ENCODE data around the gene CABP1.
A peak's percentile ranks its signal among the peaks of the same experiment; 100 is the strongest.
"Not testable (repeated sequence)": the region's sequence is repeated elsewhere in the genome, so short reads cannot be mapped to it uniquely, and the experiment has no call there.

The CABP1 gene

DNA sequence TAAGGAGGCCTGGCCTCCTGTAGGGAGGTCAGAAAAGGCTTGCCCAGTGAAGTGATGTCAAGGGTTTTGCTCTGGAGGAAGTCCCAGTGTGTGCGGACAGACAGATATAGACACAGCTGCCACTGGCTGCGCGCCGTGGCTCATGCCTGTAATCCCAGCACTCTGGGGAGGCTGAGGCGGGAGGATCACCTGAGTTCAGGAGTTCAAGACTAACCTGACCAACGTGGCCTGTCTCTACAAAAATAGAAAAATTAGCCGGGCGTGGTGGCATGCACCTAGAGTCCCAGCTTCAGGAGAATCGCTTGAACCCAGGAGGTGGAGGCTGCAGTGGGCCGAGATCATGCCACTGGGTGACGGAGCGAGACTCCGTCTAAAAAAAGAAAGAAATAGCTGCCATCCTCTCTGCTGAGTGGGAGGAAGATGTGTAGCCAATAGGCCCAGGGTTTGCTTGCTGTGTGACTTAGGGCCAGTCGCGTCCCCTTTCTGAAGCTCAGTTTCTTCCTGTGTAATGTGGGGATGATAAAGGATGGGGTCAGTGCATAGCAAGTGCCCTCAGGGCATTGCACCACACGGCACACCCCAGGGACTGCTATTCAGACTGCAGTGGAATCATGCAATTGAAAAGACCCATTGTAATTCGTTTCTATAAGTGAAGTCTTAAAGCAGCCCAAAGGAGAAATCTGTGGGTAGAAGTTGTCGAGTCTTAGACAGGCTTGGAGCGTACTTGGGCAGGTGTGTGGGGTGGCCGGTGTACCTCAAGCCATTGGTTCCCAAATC, 27.9 kb downstream of the CABP1 start:
- no peak for DNase-seq (ENCODE audit: low spot score)

DNA sequence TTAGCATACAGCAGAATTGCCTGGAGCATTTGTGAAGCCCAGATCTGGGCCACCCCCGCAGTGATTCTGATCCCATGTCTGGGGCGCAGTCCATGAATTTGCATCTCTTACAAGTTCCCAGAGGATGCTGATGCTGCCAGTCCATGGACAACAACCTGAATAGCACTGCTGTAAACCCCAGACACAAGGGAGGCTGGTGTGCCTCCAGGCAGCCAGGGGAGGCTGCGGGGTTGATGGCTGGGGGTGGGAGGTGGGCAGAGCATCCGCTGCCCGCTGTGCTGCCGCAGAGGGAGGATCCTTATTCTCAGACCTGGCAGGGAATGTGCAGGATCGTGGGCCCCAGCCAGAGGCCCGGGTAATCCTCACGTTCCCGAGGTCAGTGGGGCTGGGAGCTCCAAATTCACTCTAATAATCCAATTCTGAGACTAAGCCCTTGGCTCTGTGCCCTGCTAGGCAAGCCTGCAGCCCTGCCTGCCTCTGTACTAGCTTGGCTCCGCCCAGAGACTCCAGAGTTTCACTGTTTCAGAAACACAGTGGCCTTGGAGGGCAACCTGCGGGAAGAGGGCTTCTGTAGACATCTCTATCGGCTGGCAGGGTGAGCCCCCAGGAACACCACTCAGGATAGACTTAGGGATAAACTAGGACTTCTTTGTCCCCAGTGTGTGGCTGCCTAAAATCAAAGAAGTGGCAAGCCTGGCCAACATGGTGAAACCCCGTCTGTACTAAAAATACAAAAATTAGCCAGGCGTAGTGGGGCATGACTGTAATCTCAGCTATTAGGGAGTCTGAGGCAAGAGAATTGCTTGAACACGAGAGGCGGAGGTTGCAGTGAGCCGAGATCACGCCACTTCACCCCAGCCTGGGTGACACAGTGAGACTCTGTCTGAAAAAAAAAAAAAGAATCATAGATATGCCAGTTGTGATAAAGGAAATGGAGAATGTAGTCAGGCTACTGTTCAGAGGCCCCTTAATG, 28.7 kb downstream of the CABP1 start:
- DNase-seq (ENCODE audit: low spot score), result peak; percentile 68

DNA sequence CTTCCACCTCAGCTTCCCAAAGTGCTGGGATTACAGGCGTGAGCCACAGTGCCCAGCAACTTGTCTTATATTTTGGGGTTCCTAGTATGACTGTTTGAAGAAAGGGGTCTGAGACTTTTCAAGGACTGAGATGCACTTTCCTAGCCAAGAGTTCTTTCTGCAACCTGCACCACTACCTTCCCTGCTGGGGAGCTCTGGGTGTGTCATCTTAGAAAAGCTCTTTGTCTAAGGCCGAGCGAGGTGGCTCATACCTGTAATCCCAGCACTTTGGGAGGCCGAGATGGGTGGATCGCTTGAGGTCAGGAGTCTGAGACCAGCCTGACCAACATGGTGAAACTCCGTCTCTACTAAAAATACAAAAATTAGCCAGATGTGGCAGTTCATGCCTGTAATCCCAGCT, 29.8 kb downstream of the CABP1 start:
- DNase-seq (ENCODE audit: low spot score), result not testable (repeated sequence)

DNA sequence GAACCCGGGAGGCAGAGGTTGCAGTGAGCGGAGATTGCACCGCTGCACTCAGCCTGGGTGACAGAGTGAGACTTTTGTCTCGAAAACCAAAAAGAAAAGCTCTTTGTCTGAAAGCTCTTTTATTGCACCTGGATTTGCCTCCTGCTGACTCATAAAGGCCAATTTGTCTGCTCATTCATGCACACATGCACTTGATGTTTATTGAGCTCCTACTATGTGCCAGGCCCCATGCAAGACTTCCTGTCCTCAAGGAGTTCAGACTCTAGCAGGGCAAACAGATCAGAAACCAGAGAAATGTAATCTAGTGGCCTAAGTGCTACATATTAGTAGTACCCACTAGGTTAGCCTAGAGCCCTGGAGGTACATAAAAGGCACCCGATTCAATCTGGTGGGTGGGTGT, 30.2 kb downstream of the CABP1 start:
- peak; percentile 9 for DNase-seq (ENCODE audit: low spot score)

DNA sequence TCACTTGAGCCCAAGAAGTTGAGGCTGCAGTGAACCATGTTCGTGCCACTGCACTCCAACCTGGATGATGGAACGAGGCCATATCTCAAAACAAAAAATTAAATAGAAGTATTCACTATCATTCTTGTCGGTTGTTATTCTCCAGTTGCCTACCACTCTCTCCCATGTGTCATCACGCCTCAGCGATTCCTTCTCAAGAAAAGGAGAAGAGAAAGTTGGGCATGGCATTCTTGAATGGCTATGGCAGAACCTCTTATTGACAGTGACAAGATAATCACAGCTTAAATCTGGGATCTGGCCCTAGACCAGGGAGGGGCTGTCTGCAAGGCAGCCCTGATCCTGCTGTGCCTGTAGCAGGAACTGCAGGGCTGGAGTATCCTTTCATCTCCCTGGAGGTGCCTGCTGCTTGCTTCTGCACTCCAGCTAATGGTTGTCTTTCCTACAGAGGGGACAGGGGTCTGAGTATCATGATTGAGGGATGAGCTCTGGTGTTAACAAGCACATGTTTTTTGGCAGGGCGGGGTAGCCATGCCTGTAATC, 33.7 kb downstream of the CABP1 start:
- no peak for DNase-seq (ENCODE audit: low spot score)

DNA sequence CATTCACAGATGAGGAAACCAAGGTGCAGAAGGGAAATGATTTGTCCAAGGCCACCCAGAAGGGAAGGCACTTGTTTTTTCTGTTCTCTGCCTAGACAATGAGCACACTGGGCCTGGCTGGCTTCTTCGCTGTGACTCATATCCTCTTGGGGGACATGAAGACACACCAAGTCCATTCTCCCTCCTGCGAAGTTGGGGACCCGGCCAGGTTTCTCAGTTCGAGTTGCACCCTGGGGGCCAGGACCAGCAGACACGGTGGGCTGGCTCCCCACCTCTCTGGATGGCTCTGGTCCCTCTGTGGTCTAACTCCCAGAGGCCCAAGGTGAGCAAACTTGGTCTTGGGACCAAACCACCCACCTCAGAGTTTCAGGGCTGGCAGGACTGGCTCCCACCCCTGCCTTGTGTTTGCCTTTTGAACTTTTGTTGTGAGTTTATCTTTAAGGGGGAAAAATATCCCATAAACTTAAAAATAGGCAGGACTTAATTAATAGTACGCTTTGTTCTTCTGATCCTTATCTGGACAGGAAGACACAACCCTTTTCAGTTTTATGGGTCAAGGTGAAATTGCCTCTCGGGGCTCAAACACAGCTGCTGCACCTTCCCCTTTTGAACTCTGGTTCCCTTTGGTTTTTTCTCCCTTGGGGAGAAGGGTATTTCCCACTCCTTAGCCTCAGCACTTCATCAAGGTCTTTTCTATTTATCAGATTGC, 37.5 kb downstream of the CABP1 start:
- DNase-seq (ENCODE audit: low spot score), result peak; percentile 51

DNA sequence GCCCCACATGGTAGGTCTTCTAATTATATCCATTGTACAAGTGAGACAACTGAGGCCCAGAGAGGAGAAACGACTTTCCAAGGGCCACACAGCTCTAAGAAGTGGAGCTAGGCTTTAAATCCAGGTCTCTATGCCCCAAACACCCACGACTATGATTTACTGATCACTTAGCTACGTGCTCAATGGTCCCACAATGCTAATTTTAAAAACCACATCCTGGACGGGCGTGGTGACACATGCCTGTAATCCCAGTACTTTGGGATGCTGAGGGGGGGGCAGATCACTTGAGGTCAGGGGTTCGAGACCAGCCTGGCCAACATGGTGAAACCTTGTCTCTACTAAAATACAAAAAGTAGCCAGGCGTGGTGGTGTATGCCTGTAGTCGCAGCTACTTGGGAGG, 38.1 kb downstream of the CABP1 start:
- DNase-seq (ENCODE audit: low spot score), result peak; percentile 17

DNA sequence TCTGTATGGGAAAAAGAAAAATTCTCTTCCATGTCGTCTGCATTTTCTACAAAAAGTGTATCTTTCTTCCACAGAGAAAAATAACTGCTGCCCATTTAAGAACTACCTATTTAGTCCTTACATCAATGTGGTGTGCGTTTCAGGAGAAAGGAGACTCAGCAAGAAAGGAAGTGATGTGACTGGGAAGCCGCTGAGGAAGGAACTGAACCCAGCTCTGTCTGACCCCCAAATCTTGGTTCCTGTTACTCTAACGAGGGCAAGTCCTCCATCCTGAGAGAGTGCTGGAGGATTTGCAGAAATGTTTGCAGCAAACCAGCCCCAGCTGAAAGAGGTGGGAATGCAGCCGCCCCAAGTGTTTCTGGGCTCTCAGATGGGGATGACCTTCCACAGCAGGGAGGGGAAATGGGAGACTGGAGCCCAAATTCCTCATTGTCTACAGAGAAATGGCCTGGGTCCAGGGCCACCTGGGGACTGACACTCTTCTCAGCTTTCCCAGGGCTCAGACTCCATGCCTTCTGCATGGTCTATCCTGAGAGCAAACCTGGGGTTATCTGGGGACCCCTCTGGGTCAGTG, 39.8 kb downstream of the CABP1 start:
- DNase-seq (ENCODE audit: low spot score), result no peak

DNA sequence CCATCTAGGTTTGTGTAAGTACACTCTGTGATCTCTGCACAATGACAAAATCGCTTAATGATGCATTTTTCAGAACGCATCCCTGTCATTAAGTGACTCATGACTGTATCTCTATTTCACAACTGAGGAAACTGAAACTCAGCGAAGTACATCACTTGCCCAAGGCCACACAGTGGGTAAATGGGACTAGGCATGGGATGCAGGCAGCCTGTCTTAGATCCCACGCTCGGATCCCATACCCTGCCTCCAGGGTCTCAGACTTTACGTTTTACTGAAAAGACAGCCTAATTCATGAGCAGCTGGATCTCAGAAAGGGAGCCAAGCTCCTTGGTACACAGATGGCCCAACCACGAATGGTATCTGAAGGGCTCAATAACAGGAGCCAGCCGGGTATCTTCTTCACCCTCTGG, 44.1 kb downstream of the CABP1 start:
- peak; percentile 33 for DNase-seq (ENCODE audit: low spot score)

DNA sequence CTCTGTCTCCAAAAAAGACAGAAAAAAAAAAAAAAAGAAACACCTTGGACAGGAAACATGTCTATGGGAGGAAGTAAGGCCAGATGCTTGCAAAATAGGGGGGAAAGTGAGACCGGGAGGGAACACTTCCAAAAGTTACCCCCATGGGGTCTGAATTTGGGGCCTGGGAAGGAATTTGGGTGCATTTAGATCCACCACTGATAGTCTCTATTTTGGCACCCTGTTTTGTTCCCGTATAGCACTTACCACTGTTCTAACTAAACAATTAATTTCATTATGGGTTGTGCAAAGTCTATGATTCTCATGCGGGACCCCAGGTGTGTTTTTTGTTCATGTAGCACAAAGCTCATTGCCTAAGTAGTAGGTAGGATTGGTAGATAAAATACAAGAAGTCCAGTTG, 45.1 kb downstream of the CABP1 start:
- no peak for DNase-seq (ENCODE audit: low spot score)

DNA sequence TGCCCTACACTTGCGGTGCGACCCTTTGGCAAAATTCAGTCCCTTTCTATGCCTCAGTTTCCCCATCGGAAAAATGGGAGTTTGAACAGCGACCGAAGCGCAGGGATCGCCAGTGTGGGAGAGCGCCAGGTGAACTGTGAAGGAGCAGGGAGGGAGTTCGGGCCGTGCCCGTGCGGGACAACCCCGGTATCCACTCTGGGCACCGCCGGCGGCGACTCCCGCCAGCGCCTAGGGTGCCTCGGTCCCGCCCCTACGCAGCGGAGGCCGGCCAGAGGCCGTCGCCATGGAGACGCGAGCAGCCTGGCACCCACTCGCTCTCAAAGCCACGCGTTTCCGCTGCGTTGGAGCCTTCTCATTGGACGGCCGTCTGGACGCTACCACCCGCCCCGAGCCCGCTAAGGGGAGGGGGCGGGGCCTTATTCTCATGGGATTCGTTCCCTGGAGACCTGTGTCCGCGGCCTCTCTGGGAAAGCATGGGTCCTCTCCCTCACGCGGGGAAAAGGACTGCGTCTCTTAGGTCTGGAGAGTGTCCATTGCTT, 45.8 kb downstream of the CABP1 start:
- DNase-seq (ENCODE audit: low spot score), result peak; percentile 98

DNA sequence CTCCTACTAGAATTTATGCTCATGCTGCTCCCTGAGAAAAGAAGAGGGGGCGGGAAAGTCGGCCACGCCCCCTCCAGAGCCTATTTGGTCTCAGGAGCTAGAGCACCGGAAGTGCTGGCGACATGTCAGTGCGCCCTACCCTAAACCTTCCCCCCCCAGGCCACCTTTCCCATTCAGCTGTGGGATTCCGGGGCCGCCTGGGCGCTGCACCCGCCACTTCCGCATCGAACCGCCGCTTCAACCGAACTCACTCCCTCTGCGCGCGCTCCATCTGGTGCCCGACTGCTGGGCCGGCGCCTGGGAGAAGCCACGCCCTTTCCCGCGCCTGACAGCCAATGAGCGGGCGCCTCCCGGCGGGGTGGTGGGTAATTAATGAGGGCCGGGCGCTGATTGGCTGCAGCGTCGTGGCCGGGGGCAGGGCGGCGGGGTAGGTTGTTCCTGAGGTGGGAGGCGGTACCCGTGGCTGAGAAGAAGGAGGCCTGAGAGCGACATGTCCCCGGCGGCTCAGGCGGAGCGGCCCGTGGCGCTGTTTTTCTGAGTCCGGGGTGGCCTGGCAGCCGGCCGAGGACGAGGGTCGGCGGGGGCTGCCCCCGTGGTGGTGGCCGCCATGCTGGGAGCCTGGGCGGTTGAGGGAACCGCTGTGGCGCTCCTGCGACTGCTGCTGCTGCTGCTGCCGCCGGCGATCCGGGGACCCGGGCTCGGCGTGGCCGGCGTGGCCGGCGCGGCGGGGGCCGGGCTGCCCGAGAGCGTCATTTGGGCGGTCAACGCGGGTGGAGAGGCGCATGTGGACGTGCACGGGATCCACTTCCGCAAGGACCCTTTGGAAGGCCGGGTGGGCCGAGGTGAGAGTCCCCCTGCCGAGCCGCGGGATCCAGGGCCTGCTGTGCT, 46.5 kb downstream of the CABP1 start, which contains the start of gene MLEC:
TSS of gene MLEC (plus strand) at position 460 of the 888 bp plus-strand sequence. CDS start at position 608, 148 bp downstream.
- DNase-seq (ENCODE audit: low spot score), result peak; percentile 98

DNA sequence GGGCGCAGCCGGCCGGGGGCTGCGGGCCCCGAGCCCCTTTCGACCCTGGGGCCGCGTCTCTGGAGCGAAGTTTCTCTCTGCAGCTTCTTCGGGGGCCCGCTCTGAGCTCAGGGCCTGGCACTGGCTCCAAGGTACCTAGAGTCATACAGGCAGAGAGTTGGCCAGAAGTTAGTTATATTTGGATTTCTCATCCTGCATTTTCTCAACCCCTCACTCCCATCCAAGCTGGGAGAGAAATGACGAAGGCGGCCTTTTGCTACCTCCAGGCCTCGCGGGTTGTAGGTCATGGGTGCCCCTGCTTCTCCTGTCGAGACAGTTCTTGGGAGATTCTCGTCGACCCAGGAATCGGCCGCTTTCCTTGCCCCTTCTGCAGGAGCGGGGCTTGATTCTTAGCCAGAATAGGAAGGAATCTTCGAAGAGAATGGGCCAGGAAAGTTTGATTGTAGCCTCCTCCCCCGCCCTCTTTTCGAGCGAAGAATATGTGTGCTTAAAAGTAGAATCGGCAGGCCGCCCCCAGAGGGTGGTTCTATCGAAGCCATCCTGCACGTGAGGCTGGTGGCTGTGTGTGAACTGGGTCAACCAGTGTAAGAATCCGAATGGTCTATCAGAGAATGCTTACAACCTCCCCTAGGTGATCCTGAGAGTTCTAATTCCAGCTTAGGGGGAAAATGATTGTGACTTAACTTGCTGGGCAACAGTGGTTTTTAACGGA, 47.3 kb downstream of the CABP1 start:
- peak; percentile 26 for DNase-seq (ENCODE audit: low spot score)

DNA sequence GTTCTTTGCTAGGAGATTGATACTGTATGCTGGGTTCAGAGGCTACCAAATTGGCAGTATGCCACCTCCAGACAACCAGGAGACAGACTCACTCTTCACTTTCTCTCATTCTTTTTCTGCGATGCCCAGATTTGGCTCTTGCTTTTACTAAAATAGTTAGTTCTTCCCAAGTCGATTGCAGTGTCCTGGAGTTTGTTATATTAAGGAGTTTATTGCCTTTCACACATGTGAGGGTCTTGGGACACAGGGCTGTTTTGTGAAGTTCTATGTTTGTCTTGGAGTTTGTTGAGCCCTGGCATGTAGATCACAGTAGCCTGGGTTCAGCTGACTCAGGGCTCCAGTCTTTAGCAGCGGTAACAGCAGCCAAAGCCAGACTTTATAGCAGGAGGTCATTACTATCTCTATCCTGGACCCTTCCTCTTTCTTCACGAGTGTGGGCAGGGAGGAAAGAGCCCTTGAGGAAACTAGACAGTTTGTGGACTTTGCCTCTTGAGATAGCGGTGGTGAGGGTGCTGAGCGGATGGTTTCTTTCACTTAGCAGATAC, 48.2 kb downstream of the CABP1 start:
- peak; percentile 43 for DNase-seq (ENCODE audit: low spot score)

DNA sequence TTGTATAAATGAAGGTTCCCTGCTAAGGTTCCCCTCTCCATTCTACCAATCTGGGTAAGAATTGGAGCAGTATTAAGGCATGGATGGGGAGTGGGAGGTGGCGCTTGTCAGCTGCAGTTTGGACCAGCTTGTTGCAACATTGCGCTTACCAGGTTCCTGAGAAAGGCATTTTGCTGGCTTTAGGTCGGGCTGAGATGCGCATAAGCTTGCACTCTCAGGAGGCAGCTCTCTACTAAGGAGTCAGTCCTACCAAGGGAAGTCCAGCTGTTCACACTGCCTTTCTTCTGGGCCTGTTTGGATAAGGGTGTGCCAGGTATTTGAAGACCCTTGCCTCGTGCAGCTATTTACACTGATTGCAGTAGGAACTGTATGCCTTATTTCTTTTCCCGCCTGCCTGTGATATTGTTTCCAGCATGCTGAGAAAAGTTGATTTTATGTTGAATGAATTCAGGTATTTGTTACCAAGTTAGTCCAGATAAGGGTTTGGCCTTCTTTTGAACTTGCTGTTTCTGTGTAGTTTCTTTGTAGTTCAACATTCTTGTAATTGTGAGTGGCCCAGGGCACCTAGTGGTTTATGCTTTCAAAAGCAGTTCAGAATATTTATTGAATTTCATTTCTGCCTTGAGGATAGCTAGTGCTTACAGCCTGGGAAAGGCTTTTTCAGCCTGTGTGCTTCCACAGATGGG, 49.1 kb downstream of the CABP1 start:
- DNase-seq (ENCODE audit: low spot score), result no peak

DNA sequence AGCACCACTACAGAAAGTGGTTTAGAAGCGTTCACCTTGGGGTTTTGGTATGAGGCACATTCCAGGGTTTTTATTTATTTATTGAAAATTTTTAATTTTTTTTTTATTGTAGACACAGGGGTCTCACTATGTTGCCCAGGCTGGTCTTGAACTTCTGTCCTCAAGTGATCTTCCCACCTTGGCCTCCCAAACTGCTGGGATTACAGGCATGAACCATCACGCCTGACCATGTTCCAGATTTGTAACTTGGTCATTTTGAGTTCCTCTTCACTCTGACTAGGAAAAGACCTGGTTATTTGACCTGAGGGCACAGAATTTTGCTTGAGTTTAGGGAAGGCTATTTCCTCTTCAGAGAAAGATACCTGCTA, 49.6 kb downstream of the CABP1 start:
- DNase-seq (ENCODE audit: low spot score), result no peak

DNA sequence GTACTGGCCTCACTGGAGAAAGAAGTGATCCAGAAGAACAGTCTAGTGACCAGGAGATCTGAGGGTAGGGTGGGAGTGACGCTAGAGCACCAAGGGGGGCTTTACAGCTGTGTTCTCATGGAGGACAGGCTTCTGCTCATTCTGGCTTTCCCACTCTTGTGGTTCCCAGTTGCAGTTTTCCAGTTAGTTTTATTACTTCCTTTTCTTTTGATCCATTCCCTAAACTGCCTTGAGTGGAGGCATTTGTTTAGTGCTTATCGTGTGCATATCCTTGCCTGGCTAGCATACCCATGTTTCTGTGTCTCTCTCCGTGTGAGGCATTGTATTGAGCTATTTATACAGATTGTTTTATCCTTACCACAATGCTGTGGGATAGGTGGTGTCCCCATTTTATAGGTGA, 50.6 kb downstream of the CABP1 start:
- no peak for DNase-seq (ENCODE audit: low spot score)

DNA sequence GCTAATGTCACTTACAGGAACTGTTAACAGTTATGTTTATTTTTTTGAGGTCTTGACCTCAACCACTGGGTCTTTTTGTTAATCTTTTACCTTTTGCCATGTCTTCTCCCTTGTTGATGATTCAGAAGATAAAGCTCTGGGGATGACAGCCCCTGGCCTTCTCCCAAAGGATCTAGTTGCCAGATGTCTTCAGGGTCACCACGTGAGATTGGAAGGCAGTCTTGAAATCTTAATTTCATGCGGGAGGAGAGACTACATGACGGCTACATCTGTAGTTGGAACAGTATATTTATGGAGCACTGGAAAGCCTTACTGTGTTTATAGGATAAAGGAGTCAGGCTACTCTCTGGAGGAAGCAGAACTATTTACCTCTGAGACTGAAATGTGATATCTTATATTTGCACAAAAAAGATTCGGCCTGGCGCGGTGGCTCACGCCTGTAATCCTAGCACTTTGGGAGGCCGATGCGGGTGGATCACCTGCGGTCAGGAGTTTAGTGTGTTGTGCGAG, 52.2 kb downstream of the CABP1 start:
- peak; percentile 83 for DNase-seq (ENCODE audit: low spot score)

DNA sequence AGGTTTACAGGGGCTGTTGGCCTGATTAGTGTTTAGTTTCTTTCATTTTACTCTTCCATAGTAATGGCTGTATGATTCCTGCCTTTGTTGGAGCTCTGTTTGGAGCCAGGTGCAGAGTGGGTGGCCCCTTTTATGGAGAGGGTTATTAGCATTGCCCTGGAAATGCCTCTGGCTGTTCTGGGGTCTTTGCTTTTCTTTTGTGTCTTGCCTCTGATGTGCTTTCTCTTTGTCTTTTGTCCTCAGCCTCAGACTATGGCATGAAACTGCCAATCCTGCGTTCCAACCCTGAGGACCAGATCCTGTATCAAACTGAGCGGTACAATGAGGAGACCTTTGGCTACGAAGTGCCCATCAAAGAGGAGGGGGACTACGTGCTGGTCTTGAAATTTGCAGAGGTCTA, 53.4 kb downstream of the CABP1 start:
- no peak for DNase-seq (ENCODE audit: low spot score)
